ENCODE data around the gene PLIN1.

PLIN1 gene

GRCh38 chr15:89649716-89650115, 29.5 kb downstream of the PLIN1 start:
- DNase-seq = no peak

- no peak for DNase-seq
These were observed 30.0 kb downstream of the PLIN1 start for GRCh38 chr15:89649013-89649625.

GRCh38 chr15:89648106-89649012, 30.8 kb downstream of the PLIN1 start:
- DNase-seq = no peak

GRCh38 chr15:89647191-89647851, 31.8 kb downstream of the PLIN1 start:
- DNase-seq = peak; percentile 21 to 50

DNA sequence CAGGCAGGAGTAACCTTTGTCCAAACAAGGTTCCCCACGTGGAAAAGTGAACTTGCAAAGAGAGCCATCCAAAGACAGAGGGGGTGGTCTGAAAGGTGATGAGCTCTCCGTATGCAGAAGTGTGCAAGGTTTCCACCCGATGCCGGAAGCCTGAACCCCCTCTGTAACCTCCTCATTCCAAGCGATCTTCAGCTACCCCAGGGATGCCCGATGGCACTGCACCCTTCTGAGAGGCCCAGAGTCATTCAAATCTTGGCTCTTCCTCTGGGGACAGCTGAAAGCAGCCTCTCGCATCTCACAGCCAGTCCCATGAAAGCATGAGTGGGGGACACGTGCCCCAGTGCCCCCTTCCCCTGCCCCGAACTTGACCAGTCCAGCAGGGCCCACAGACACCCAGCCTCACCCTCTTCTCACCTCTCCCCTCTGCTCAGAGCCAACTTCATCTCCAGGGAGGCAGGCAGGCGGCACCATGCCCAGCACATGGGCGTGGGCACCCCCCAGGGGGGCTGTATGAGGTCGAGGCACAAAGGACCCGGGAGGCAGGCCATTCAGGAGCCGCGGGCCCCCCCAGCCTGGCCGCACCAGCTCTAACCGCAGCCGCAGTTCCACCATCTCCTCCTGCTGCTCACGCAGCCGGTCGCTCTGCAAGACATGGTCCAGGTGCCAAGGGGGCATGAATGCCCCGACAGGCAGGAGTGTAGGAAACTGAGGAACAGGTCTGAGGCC, 32.6 kb downstream of the PLIN1 start:
- no peak for DNase-seq

- DNase-seq = no peak
These were observed 33.5 kb downstream of the PLIN1 start for GRCh38 chr15:89645680-89646079.

DNA sequence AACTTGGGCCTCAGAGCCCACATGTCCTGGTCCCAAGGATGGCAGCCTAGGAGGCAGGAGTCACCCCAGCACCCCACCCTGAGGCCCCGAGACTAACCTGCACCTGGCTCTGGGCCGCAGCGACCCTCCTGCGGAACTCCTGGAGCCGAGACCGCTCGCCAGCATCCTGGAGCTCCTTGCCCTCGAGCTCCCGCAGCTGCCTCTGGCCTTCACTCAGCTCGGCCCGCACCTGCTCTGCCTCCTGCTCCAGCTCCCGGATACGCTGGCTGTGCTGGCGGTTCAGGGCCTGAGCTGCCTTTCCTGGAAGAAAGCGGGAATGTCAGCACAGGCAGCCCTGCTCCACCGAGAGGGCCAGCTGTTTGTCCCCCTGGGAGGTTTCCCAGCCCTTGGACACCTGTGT, 37.1 kb downstream of the PLIN1 start:
- no peak for DNase-seq

- DNase-seq = no peak
These were observed 38.1 kb downstream of the PLIN1 start for GRCh38 chr15:89641053-89641452.

GRCh38 chr15:89640245-89640644, 38.9 kb downstream of the PLIN1 start:
- DNase-seq = no peak

- no peak for DNase-seq
These were observed 45.6 kb downstream of the PLIN1 start for GRCh38 chr15:89633585-89633984.

DNA sequence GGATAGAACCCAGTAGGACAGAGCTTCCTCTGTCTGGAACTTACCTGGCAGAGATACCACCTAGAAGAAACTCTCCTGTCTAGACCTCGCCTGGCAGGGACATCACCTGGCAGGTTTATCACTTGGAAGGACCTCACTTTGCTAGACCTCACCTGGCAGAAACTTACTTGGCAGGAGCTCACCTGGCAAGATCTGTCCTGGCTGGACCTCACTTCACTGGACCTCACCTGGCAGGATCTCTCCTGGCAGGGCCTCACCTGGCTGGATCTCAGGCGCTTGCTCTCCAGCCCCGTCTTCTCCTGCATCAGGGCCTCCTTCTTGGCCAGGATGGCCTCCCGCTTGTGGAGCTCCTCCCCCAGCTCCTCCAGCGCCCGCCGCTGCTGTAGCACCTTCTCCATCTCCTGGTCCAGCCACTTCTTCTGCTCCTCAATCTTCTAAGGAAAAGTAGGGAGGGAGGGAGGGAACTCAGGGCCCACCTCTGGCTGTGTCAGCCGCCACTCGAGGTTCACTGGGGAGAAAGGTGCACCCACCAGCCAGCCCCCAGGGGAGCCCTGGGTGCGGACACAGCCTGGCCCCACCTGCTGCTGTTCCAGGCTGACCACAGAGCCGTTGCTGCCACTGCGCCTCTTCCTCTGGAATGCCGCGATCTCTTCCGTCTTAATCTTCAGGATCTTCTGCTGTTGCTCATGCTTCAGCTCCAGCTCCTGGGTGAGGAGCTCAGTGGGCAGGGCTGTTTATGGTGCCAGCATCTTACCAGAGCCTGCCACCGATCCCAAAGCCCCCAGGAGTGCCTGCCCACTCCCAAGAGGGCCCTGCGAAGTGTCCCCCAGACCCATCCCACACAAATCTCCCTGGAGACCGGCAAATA, 46.4 kb downstream of the PLIN1 start:
- no peak for DNase-seq

DNA sequence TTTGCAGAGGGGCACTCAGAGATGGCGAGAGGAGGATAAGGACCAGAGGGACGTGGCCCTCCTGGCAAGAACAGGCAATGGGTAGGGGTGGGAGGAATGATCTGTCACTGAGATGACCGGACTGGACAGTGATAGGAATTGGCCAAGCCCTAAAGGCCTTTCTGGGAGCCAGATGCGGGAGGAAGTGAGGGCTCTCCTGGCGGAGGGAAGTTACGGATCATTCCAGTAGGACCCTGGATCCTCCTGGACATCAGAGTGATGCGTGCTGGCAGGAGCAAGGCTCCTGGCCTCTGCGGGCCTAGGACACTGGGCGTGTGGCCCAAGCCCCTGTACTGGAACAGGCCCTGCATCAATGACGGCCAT, 47.3 kb downstream of the PLIN1 start:
- no peak for DNase-seq

DNA sequence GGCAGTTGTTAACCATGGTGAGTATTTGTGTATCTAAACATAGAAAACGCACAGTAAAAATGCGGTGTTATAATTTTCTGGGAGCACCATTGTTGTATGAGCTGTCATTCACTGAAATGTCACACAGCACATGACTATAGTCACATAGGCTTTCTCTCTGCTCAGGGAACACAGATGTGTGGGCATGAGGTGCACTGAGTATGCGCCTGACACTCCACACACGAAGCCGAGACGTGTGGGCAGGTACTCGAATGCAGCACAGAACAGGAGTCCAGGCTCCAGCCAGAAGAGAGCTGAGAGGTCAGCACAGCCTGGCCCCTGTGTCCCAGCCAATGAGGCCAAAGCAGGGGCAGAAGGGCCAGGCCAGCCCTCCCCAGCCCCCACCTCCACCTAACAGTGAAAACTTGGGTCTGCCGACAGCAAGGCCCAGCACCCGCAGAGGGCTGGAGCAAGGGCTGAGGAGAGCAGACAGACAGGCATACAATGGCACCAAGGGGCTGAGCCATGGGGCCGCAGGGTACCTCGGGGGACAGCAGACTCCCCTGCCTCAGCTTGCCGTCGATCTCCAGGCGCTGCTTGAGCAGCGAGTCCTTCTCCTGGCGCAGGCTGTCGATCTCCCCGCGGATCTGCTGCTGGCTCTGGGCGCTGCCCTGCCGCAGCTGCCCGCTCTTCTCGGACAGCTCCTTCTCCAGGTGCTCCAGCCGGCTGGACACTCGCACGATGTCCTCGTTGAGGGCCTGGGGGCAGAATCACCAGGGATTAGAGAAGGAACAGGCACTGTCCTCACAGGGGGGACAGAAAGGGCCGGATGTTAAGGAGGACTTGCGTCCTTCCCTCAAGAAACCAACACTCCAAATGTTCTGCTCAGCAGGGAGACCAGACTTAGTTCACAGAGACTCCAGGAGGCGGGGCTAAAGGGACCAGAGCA, 47.9 kb downstream of the PLIN1 start:
- no peak for DNase-seq

DNA sequence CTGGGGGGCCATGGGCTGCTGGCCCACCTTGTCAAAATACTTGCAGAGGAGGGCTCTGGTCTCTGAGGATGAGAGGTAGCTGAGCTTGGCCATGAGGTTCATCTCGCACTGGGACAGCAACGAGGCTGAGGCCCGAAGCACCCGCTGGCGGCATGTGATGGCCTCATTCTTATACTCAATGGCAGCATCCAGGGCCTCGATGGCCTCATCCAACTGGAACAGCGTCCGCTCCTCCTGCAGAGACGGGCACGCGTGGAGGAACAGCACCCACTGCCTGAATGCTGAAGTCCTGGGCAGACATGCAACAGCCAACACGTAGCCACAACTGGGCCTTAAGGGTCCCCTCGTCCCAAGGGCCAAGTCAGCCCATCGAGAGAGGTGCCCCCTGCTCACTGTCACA, 48.9 kb downstream of the PLIN1 start:
- no peak for DNase-seq

DNA sequence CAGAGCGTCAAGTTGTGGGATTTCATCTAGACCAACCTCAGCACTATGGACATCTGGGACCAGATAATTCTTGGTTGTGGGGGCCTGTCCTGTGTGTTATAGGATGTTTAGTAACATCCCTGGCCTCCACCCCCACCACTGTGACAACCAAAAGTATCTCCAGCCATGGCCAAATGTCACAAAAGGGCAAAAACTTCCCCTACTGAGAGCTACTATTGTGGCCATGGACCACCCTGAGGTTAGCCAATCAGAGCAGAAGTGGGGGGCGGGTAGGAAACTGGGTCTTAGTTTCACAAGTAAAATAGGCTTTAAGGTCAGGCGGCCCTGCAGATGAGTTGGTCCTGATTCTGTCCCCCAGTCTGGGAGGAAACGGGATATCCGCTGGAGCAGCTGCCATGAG, 49.3 kb downstream of the PLIN1 start:
- no peak for DNase-seq

GRCh38 chr15:89628806-89629715, 50.1 kb downstream of the PLIN1 start:
- no peak for DNase-seq

DNA sequence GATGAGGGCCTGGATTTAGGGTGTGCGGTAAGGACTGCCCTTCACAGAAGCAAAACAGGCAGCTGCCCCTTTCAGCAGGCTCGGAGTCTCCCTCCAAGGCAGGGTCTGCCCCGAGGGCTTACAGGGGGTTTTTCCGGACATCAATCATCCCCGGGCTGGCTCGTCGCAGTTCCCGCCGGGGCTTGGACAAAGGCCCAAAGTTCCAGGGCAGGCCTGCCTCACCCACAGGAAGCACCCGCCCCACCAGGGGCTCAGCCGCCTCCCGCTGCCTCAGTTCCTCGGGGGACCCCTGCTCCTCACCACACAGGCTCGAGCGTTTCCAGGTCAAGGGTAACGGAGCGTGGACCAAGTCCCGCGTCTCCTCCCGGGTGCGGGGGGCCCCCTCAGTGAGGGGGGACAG, 50.9 kb downstream of the PLIN1 start:
- DNase-seq = no peak

GRCh38 chr15:89627256-89627970, 51.8 kb downstream of the PLIN1 start:
- DNase-seq = no peak

DNA sequence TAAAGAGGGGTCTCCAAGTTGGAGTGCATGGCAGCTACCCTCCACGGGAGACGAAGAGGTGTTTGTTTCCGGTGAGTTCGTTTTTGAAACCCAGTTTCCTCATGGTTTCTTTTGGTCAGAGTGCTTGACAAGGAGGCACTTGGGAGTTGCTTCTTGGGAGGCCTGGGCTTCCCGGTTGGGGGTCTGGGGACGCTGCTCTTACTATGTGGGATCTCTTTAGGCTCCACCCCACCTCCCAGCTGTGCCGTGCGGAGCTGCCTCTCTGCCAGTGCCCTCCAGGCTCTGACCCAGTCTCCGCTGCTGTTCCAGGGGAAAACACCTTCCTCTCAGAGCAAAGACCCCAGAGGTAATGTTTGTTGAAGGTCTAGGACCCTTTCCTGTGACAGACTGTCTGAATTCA, 53.5 kb downstream of the PLIN1 start:
- no peak for DNase-seq

All from CD4-positive, alpha-beta T cell treated with Interferon alpha-2 for 1 hour (primary cell).